B cell (primary cell): ENCODE measurements around the gene APOB. TPM values are rescaled to one million over a fixed set of nuclear protein-coding genes. Genes with fewer than 3 reads are reported as not detected.

Source experiments
- ATAC-seq: fragments of 200-7000 bp; cut with Tn5 transposase; one replicate; pipeline ENCODE4 v1.10.0; 2021; ENCODE audit warnings: low read depth, mild to moderate bottlenecking, moderate number of reproducible peaks, moderate library complexity
- CTCF ChIA-PET: fragments of 350-600 bp; sonication (Branson Sonifier 250); formaldehyde crosslinking; loops from one replicate; lab custom pipeline; 2021; ENCODE audit warnings: antibody characterized with exemption, inconsistent platforms; lab: Charles Lee
- POLR2A ChIA-PET: fragments of 350-600 bp; sonication (Branson Sonifier 250); formaldehyde crosslinking; loops from one replicate; lab custom pipeline; 2021; ENCODE audit warnings: antibody characterized with exemption; lab: Charles Lee
- DNase-seq: peaks from one replicate; pipeline ENCODE4 v3.0.0; 2013
- H2AFZ ChIP-seq: 2 replicates; pipeline ENCODE4 v1.6.1; 2012; ENCODE audit warnings: mild to moderate bottlenecking, low read depth, low read length; ENCODE audit not compliant: insufficient read depth, poor library complexity, severe bottlenecking
- H3K27ac ChIP-seq, 2 donors: 1 replicate in 1 of 2; 2 replicates in 1 of 2; pipeline ENCODE4 v1.5.1; 2012 to 2013; ENCODE audit warnings: low read length in 2 of 2, mild to moderate bottlenecking in 2 of 2, moderate library complexity in 1 of 2
- H3K27me3 ChIP-seq, 4 experiments: fragments of 200-600 bp in 1 of 4; sonication (generic) in 1 of 4; replicated peaks in 1 of 4; 1 replicate in 2 of 4; 2 replicates in 2 of 4; pipeline versions ENCODE4 v1.6.1 to v1.7.0; 2013 to 2016; ENCODE audit warnings: low read length in 3 of 4, mild to moderate bottlenecking in 2 of 4, mixed read lengths in 1 of 4, moderate library complexity in 1 of 4; ENCODE audit not compliant: insufficient read depth in 4 of 4, control insufficient read depth in 3 of 4; ENCODE audit errors: control extremely low read depth in 1 of 4
- H3K36me3 ChIP-seq, 2 experiments: replicated peaks in 1 of 2; 1 replicate in 1 of 2; 2 replicates in 1 of 2; pipeline versions ENCODE4 v1.6.1 to v1.7.1; 2013; ENCODE audit warnings: low read length in 1 of 2; ENCODE audit not compliant: insufficient read depth in 2 of 2, control insufficient read depth in 1 of 2; ENCODE audit errors: control extremely low read depth in 1 of 2, extremely low read depth in 1 of 2
- H3K4me1 ChIP-seq, 2 donors: fragments of 200-600 bp in 1 of 2; sonication (generic) in 1 of 2; 1 replicate in 1 of 2; 2 replicates in 1 of 2; pipeline versions ENCODE4 v1.5.1 to v1.6.1; 2013 to 2017; ENCODE audit warnings: low read length in 2 of 2; ENCODE audit not compliant: control insufficient read depth in 2 of 2, insufficient read depth in 2 of 2
- H3K4me2 ChIP-seq: replicated peaks from 2 replicates; pipeline ENCODE3; 2012; ENCODE audit warnings: mild to moderate bottlenecking, low read depth, low read length; ENCODE audit not compliant: poor library complexity, severe bottlenecking
- H3K4me3 ChIP-seq, 5 experiments: fragments of 200-600 bp in 1 of 5; sonication (generic) in 1 of 5; 1 replicate in 3 of 5; 2 replicates in 2 of 5; pipeline versions ENCODE4 v1.5.1 to v1.7.0; 2011 to 2016; ENCODE audit warnings: low read length in 4 of 5, mild to moderate bottlenecking in 4 of 5, low read depth in 2 of 5, control low read depth in 1 of 5, moderate library complexity in 1 of 5; ENCODE audit not compliant: insufficient read depth in 1 of 5; ENCODE audit errors: control extremely low read depth in 1 of 5, extremely low read depth in 1 of 5
- H3K79me2 ChIP-seq: fragments of 200-600 bp; sonication (generic); one replicate; pipeline ENCODE4 v1.6.0; 2016; ENCODE audit warnings: low read length; ENCODE audit not compliant: control insufficient read depth, insufficient read depth
- H3K9ac ChIP-seq: fragments of 200-600 bp; sonication (generic); 2 replicates; pipeline ENCODE4 v1.6.1; 2017; ENCODE audit warnings: mild to moderate bottlenecking, low read length, moderate library complexity
- H3K9me3 ChIP-seq, 3 donors: one replicate each; pipeline versions ENCODE4 v1.6.1 to v1.7.1; 2013; ENCODE audit warnings: low read length in 2 of 3; ENCODE audit not compliant: control insufficient read depth in 2 of 3, insufficient read depth in 1 of 3; ENCODE audit errors: control extremely low read depth in 1 of 3
- H4K20me1 ChIP-seq: 2 replicates; pipeline ENCODE4 v1.6.0; 2012; ENCODE audit warnings: mild to moderate bottlenecking, low read length; ENCODE audit not compliant: insufficient read depth, control insufficient read depth, poor library complexity, severe bottlenecking
- H3K27ac Mint-ChIP-seq: one replicate; pipeline ENCODE4 v1.8.0; 2021; ENCODE audit warnings: mixed read lengths
- H3K27me3 Mint-ChIP-seq: one replicate; pipeline ENCODE4 v1.8.0; 2021; ENCODE audit warnings: mixed read lengths
- H3K4me1 Mint-ChIP-seq: one replicate; pipeline ENCODE4 v1.8.0; 2021; ENCODE audit warnings: mixed read lengths
- H3K4me3 Mint-ChIP-seq: one replicate; pipeline ENCODE4 v1.8.0; 2021; ENCODE audit warnings: mixed read lengths
- H3K9me3 Mint-ChIP-seq: one replicate; pipeline ENCODE4 v1.8.0; 2022; ENCODE audit warnings: mixed read lengths; ENCODE audit not compliant: insufficient read depth
- EZH2 ChIP-seq: IDR thresholded peaks from 2 replicates; pipeline ENCODE4 v1.6.1; 2012; ENCODE audit warnings: borderline replicate concordance, low read depth, mild to moderate bottlenecking, moderate library complexity, low read length; ENCODE audit not compliant: insufficient read depth, poor library complexity, severe bottlenecking
- WGBS: methylation state at CpG from one replicate; pipeline ENCODE4 v1.1.5; 2013; ENCODE audit warnings: missing lambda C conversion rate; ENCODE audit not compliant: insufficient coverage; 5-methylcytosine and 5-hydroxymethylcytosine counted together
- intact Hi-C: fragments of 100-400 bp; cut with micrococcal nuclease; formaldehyde crosslinking; loops from one replicate; pipeline ENCODE4 v1.10.0; 2022
- polyA plus RNA-seq: library from polyadenylated mRNA; depleted of rRNA; stranded (reverse); fragments of >200 nt; gene quantifications from 2 replicates; pipeline ENCODE4 v1.2.3, GENCODE V29; 2012
- total RNA-seq, 2 donors: library from RNA; stranded (reverse); fragments of 120-200 nt in 1 of 2; gene quantifications; 1 replicate in 1 of 2; 2 replicates in 1 of 2; pipeline versions ENCODE4 v1.2.3 to v1.2.4, GENCODE V29; 2013 to 2022
- TF ChIP-seq, protein P1 (sequence below): fragments of 200-600 bp; IDR thresholded peaks from one replicate; pipeline ENCODE4 v1.8.0; 2022; ENCODE audit warnings: antibody characterized with exemption, mild to moderate bottlenecking

The APOB gene
- total and polyA plus RNA-seq, 2 donors (not counting 1 experiment from before 2014, with no cell fraction given), result not detected

DNA sequence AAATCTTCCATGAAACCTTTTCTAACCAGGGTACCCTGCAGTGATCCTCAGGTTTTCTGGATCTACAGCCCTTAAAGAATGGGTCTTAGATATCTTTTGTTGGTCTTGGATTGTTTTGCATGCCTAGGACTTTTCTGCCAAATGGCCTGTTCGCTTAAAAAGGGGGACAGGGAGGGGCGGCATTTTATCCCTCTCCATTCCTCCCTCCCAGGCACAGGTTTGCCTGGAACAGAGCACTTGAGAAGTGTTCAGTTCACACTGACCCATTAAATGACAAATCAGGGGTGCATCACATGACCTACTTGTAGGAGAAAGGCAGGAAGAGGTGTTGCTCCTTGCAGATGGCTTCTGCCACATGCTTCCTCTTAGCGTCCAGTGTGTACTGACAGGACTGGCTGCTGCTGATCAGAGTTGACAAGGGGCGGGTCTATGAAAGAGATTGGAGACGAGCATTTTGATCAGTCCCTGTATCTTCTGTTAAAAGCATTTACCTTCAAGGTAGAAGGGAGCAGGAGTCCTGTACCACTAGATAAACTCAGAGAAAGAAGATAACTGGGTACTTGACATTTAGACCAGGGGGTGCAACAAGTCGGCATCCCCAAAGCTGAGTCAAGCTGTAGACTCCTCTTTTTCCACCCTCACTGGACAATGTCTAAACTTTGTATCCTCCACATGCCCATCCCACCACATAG is 8.4 kb downstream of the APOB start:
- H3K4me2 ChIP-seq, result no peak overlapping the region
- no peaks in the 10 kb centered on the region for H3K79me2 ChIP-seq
- 78% methylated on average over 3 of the region's 6 CpGs for WGBS
- CTCF ChIA-PET, result no interaction called here
- H3K27ac ChIP-seq, result no peak overlapping the region
- H3K9ac ChIP-seq, result no peak overlapping the region
- H4K20me1 ChIP-seq, result no peaks in the 10 kb centered on the region
- no peak overlapping the region for H3K27ac Mint-ChIP-seq
- H3K4me1 Mint-ChIP-seq, result no peaks in the 10 kb centered on the region
- no peak overlapping the region for H2AFZ ChIP-seq
- H3K4me3 Mint-ChIP-seq, result no peak overlapping the region
- H3K9me3 ChIP-seq, result peaks cover 0 to 2% (median 0%) of the 10 kb centered on the region in 3 donors
- DNase-seq (no peak), ATAC-seq (no peak)
- H3K9me3 Mint-ChIP-seq, result no peaks in the 10 kb centered on the region
- TF ChIP-seq, protein P1, sequence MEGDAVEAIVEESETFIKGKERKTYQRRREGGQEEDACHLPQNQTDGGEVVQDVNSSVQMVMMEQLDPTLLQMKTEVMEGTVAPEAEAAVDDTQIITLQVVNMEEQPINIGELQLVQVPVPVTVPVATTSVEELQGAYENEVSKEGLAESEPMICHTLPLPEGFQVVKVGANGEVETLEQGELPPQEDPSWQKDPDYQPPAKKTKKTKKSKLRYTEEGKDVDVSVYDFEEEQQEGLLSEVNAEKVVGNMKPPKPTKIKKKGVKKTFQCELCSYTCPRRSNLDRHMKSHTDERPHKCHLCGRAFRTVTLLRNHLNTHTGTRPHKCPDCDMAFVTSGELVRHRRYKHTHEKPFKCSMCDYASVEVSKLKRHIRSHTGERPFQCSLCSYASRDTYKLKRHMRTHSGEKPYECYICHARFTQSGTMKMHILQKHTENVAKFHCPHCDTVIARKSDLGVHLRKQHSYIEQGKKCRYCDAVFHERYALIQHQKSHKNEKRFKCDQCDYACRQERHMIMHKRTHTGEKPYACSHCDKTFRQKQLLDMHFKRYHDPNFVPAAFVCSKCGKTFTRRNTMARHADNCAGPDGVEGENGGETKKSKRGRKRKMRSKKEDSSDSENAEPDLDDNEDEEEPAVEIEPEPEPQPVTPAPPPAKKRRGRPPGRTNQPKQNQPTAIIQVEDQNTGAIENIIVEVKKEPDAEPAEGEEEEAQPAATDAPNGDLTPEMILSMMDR, result no peak
- no peak for TF ChIP-seq EZH2
- POLR2A ChIA-PET, result no interaction called here
- no peaks in the 10 kb centered on the region for H3K4me1 ChIP-seq
- no peaks in the 10 kb centered on the region for H3K27me3 ChIP-seq
- intact Hi-C loops, result no loop called here
- H3K4me3 ChIP-seq, result no peak overlapping the region
- H3K36me3 ChIP-seq, result no peaks in the 10 kb centered on the region
- H3K27me3 Mint-ChIP-seq, result peaks cover 6% of the 10 kb centered on the region

DNA sequence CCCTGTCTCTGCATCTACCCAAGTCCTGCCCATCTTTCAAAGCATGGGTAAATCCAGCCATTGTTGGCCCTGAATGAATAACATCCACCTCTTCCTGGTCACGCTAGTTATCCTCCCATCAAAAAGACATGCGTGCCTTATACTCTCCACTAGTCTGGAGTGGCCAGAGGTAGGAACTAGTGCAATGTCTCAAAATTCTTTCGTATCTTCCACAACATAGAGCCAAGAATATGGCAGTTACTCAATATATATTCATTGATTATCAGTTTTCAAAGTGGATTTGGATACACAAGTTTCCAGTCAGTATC is 8.9 kb downstream of the APOB start:
- intact Hi-C loops, result no loop called here
- H3K79me2 ChIP-seq, result no peaks in the 10 kb centered on the region
- CTCF ChIA-PET, result no interaction called here
- no peak for TF ChIP-seq EZH2
- TF ChIP-seq, protein P1, result no peak
- H3K4me3 ChIP-seq, result no peak overlapping the region
- H3K9ac ChIP-seq, result no peak overlapping the region
- no peaks in the 10 kb centered on the region for H4K20me1 ChIP-seq
- H2AFZ ChIP-seq, result no peak overlapping the region
- no peak for DNase-seq
- Mint-ChIP-seq H3K27me3 (peaks cover 4% of the 10 kb centered on the region), H3K27ac (no peak overlapping the region), H3K4me1 (no peaks in the 10 kb centered on the region), H3K9me3 (no peaks in the 10 kb centered on the region), H3K4me3 (no peak overlapping the region)
- POLR2A ChIA-PET, result no interaction called here
- no peaks in the 10 kb centered on the region for H3K36me3 ChIP-seq
- no peaks in the 10 kb centered on the region for H3K27me3 ChIP-seq
- H3K27ac ChIP-seq, result no peak overlapping the region
- H3K4me2 ChIP-seq, result no peak overlapping the region
- peaks cover 0 to 2% (median 0%) of the 10 kb centered on the region in 3 donors for H3K9me3 ChIP-seq
- no peaks in the 10 kb centered on the region for H3K4me1 ChIP-seq
- ATAC-seq, result no peak
- no CpG with 5 or more reads among the region's 3 CpGs for WGBS
